Inflammatory macrophage treated with lipopolysaccharide for 1 hour (primary cell): ENCODE measurements around the gene TCAIM.
"Not testable (repeated sequence)": the region's sequence is repeated elsewhere in the genome, so short reads cannot be mapped to it uniquely, and the experiment has no call there.

Experiments used
- DNase-seq, 2 donors: peaks; one replicate each; pipeline ENCODE4 v3.0.0-alpha.2; 2020 to 2022

The TCAIM gene

GRCh38 chr3:44346590-44346989, 8.0 kb downstream of the TCAIM start:
- DNase-seq: not testable (repeated sequence)

- no peak for DNase-seq
Measured at GRCh38 chr3:44348993-44349392, 10.4 kb downstream of the TCAIM start.

DNA sequence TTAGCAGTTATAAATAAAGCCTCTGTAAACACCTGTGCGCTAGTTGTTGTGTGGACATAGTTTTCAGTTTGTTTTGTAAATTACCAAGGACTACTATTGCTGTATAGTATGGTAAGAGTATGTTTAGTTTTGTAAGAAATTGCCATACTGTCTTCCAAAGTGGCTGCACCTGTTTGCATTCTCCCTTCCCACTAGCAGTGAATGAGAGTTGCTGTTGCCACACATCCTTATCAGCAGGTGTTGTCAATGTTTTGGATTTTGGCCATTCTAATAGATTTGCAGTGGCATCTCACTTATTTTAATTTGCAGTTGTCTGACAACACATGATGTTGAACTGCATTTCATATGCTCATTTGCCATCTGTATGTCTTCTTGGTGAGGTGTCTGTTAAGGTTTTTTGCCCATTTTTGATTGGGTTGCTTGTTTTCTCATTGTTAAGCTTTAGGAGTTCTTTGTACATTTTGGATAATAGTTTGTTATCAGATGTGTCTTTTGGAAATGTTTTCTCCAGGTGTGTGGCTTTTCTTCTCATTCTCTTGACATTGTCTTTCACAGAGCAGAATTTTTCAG, 14.9 kb downstream of the TCAIM start:
- DNase-seq: no peak

DNA sequence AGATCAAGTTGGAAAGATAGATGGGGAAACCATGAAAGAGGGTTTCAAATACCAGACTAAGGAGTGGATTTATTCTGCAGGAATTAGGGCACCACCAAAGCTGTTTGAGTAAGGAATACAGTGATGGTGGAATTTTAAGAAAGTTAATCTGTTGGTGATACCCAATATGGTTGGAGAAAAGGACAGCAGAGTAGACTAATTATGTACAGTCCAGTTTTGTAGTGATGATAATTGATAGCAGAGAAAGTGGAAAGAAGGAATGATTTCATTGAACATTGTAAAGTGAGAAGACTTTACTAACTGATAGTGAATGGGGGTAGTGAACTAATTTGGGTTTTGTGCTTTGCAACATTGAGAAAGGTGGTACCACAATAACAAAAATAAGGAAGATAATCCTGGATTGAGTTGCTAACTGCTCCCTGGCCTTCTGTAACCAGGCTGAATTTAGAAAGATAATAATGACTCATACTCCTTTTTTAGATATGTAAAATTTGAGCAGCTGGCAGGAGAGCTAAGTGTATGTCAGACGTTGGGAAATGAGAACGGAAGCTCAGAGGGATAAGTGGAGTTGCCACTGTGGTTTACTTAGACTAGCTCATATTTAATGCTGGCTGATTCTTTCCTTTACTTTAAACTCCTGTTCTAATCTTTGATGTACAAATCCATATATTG, 16.9 kb downstream of the TCAIM start:
- peak; percentile 64 to 80 for DNase-seq

- no peak for DNase-seq
Measured at GRCh38 chr3:44359146-44359751, 20.7 kb downstream of the TCAIM start.

DNA sequence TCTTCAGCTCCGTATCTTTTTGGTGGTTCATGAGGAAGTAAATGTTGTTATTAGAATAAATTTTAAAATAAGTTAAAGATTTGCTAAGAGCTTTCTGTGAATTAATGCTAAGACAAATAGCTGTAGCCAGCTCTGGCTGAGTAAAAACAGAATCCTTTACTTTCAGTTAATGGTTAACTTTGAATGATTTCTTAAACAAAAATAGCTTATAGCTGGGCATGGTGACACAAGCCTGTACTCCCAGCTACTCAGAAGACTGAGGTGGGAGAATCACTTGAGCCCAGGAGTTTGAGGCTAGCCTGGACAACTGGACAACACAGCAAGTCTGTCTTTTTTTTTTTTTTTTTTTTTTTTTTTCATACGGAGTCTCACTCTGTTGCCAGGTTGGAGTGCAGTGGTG, 25.0 kb downstream of the TCAIM start:
- no peak for DNase-seq

- DNase-seq: no peak
Measured at GRCh38 chr3:44365952-44366351, 27.4 kb downstream of the TCAIM start.

GRCh38 chr3:44375450-44375849, 36.9 kb downstream of the TCAIM start:
- no peak for DNase-seq

DNA sequence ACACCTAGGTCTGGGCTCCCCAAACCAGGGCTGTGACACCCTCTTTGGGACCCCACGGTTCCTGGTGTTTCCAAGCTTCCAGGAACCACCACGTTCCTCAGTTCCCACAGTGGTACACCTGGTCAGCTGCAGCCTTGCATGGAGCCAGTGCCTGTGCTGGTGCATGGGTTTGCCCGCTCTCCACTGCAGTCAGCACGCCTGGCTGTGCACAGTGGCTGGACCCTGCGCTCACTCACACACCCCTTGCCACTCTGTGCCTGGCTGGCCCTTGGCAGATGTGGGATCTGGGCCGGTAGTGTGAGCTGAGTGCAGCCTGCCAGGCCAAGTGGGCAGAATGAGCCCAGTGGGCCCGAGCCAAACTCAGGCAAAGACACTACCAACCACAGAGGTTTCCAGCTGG, 48.8 kb downstream of the TCAIM start:
- DNase-seq: no peak

- DNase-seq: no peak
Measured at GRCh38 chr3:44392489-44392888, 53.9 kb downstream of the TCAIM start.

- no peak for DNase-seq
Measured at GRCh38 chr3:44395714-44396113, 57.1 kb downstream of the TCAIM start.

DNA sequence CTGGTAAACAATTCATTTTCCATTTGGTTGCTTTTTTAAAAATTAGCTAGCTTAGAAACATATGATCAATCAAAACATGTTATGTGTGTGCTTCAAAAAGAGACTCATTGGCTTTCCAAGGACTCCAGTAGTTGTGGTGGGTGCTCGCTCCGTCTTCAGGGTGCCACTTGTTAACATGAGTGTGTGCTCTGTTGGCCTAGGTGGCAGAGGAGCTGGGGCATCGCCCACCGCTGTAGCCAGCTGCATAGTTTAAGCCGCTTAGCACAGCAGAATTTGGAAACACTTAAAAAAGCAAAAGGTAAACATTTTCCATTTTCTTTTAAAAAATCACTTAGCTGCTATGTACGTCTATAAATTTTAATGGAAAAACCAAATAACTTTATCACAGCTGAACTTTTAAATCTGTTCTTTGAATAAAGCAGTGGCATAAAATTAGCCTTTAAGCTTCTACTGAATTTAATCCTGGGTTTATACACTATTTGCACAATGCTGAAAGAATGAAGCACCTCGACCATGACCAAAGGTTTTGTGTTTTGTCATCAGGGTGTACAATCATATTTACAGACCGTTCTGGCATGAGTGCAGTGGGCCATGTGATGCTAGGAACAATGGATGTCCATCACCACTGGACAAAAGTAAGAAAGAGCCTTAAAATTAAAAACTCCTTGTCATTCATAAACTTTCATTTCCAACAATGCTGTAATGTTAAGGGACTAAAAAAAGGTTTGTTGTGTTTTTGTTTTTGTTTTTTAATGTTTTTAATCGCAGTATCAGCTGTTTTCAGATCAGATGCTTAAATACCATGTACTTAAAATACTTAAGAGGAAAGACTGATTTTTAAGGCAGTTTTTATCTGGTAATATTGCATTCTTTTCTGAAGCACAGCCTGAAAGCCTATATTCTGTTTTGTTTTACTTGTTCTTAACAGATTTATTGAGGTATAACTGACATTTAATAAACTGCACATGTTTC, 57.9 kb downstream of the TCAIM start:
- DNase-seq: no peak

DNA sequence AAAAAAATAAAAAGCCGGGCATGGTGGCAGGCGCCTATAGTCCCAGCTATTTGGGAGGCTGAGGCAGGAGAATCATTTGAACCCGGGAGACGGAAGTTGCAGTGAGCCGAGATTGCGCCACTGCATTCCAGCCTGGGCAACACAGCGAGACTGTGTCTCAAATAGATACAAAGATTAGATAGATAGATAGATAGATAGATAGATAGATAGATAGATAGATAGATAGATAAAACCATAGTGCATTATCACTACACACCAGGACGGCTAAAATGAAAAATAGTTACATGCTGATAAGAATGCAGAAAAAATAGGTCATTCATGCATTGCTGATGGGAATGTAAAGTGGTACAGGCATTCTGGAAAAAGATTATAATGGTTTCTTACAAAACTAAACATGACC, 59.7 kb downstream of the TCAIM start:
- DNase-seq: not testable (repeated sequence)

DNA sequence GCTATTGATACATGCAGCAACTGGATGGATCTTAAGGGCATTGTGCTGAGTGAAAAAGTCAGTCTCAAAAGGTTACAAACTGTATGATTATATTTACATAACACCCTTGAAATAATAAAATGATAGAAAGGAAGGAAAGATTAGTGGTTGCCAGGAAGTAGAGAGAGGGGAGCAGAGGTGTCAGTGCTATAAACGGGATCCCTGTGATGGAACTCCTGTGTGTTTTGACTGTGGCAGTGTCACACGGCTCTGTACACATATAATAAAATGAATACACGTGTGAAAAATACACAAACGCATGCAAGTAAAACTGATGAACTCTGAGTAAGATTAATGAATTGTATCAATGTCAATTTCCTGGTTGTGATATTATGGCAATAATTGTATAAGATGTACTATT, 60.3 kb downstream of the TCAIM start:
- DNase-seq: no peak

DNA sequence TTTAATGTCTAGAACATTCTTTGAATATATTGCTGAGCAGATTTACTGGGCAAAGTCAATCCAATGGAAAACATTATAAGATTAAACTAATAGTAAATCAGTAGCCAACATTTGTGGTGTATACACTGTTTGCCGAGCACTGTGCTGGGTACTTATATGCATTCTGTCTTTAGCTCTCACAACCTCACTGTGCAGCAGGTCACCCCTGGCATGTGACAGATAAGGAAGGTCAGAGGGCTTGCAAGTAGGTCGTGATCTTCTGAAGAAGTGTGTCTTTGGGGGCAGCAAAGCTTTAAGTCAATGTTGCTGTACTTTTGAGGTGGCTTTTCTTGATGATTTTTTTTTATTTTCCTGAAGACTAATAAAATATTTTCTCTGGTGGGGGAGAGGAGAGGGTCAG, 62.2 kb downstream of the TCAIM start:
- no peak for DNase-seq

DNA sequence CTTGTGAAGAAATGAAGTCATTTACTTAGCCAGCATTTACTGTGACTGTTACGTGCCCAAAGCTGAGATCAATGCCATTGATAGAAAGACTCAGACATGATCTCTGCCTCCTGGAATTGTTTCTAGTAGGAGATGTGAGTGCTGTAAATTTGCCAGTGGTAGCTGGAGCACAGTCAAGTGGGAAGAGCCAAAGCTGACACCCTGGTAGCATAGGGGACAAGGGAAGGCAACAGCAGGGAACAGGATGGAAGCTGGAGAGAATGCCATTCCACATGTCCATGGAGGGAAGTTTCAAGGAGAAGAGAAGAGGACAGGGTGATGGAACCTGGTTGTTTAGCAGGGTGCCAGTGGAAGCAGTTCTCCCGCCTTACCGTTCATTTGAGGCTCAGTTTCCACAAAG, 64.0 kb downstream of the TCAIM start:
- no peak for DNase-seq

- no peak for DNase-seq
Measured at GRCh38 chr3:44409640-44410410, 71.3 kb downstream of the TCAIM start.

DNA sequence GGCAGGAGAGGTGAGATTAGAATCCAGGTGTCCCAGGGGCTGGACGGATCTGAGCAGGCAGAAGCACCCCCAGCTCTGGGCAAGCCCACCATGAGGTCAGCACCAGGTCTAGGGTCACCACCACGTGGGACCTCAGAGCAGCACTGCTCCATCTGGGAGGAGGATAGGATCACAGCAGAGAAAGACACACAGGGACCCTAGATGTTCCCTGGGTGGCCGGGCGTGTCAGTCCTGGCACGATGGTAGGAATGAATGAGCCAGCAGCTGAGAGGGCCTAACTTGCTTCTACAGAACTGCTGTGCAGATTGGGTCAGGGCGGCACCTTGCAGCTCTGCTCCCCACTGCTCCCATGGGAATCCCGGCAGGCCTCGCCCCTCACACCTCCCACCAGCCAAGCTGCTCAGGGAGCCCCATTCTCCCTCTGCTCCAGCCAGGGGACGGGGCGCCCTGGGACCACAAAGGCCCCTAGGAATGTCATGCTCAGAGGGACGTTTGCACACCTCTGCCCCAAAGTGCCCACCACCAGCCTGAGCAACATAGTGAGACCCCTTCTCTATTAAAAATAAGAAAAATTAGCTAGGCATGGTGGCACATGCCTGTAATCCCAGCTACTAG, 72.6 kb downstream of the TCAIM start:
- DNase-seq: no peak

DNA sequence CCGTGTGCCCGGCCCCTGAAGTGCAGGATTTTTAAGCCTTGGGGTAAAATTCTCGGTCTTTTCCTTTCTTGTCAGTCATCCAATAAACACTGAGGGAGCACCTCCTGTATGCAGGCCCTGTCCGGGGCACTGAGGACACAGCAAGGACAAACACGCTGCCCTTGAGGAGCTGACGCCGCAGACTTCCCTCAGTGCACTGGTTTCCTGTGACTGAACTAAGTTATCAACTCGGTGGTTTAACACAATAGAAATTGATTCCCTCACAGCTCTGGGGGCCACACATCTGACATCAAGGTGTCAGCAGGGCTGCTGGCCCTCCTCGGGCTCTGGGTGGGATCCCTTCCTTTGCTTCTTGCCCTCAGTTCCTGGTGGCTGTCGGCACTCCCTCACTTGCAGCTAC, 73.8 kb downstream of the TCAIM start:
- DNase-seq: no peak

DNA sequence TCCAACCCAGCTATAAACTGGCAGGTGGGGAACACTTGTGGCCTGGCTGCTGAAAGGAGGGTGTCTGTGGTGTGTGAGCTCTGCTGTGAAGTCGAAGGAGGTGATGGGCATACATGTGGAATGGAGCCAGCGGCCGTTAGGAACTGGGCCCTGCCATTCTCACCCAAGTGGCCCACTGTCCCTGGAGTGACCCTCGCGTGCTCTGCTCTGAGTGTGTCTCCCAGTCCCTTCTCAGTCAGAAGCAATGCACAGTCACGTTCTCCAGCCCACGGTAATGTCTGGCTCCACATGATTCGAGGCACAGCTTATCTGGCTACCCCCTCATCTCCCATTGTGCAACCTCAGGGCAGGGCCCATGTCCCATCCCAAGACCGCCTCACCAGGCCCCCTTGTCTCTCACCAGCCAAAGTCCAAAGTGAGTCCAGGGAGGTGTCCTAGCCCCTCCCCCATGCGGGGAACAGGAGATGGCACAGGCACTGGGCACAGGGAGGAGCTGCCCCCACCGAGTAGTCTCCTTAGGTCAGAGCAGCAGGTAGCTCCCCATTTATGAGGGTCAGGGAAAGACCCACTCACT, 76.0 kb downstream of the TCAIM start:
- DNase-seq: no peak

GRCh38 chr3:44415421-44415820, 76.9 kb downstream of the TCAIM start:
- no peak for DNase-seq
